Uterus (tissue), 2 donors: ENCODE measurements around the gene NPR2.

ENCODE experiments used
- CTCF ChIP-seq, 4 experiments: fragments of 200-600 bp in 2 of 4; fragments of 450-650 bp in 2 of 4; sonication (generic) in 2 of 4; IDR thresholded peaks; one replicate each; pipeline ENCODE4 v1.5.1; 2016 to 2019; ENCODE audit warnings: antibody characterized with exemption in 4 of 4, mild to moderate bottlenecking in 2 of 4, moderate library complexity in 1 of 4
- POLR2A ChIP-seq, 2 donors: fragments of 450-650 bp; IDR thresholded peaks; one replicate each; pipeline ENCODE4 v1.6.1; 2016; ENCODE audit warnings: antibody characterized with exemption in 2 of 2, mild to moderate bottlenecking in 1 of 2, moderate library complexity in 1 of 2

- no peak for TF ChIP-seq CTCF (IDR thresholded peaks at IDR 0.05)
- TF ChIP-seq POLR2A (IDR thresholded peaks at IDR 0.05) = no peak
Observed at GRCh38 chr9:35781066-35781465, 10.3 kb upstream of the NPR2 start.
